HG03066 (cell line): ENCODE measurements around the gene FTO.

ENCODE experiments used
- ATAC-seq: cut with Tn5 transposase; IDR thresholded peaks from one replicate; pipeline ENCODE4 v1.9.1; 2021; ENCODE audit warnings: low read depth; ENCODE audit not compliant: unreplicated experiment

Gene FTO

DNA sequence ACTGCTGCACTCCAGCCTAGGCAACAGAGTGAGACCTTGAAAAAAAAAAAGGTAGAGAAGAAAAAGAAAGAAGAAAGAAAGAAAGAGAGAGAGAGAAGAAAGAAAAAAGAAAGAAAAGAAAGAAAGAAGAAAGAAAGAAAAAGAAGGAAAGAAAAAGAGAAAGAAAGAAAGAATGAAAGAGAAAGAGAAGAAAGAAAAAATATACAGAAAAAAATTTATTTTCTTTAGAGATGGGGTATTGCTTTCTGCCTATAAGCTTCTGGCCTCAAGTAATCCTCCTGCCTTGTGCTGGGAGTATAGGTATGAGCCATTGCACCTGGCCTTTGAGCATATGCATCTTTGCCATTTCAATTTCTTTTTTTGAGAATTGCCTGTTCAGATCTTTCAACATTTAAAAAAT, 425.9 kb downstream of the FTO start:
- ATAC-seq: no peak

DNA sequence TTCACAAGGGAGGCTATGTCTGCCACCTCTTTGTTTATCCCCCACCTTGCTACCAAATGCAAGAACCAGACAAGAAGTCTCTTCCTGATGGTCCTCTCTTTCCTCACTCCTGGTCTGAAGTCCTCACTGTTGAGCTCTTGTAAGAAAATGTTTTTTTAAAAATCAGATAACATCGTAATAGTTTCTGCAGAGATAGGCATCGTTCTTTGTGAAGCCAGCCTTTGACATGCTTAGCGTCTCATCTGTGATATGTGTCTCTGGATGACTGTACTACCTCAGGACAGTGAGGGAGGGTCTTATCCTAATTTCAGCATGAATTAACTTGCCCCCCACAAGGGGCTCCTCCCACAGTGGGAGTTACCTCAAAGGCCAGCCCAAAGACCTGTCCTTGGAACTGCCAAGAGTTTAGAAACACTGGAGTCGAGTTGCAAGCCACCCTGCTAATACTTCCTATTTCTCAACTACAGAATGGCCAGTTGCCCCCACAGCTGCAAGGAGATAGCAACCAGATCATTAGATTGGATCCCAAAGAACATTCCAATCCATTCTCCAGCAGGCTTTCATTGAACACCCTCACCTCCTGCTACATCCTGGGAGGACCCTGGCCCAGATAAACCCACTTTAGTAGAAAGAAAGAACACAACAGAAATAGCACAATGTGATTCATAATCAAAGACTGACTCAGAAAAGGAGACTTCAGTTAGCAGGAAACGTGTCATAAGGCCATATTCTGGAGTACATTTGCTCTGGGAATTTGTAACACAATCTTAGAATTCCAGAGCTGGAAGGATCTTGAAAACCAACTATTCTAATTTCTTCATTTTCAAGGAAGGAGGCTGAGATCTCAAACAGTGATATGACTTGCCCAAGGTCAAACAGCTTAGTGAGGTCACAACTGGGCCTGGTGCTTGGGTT, 431.7 kb downstream of the FTO start:
- ATAC-seq: no peak

DNA sequence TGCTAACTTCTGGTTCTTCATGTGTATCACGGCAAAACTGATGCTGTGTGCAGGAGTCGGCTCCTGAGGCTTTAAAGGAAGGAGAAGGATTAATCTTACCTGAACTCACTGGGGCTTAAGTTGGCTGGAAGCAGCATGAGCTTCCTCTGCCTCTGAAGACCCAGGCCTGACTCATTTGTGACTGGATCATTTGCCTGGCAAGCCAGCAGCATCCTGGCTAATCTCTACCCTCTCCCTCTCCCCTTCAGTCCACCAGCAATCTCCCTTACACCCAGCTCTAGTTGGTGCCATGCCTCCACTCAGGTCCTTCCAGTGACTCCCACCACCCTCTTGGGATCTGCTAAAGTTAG, 432.3 kb downstream of the FTO start:
- no peak for ATAC-seq

DNA sequence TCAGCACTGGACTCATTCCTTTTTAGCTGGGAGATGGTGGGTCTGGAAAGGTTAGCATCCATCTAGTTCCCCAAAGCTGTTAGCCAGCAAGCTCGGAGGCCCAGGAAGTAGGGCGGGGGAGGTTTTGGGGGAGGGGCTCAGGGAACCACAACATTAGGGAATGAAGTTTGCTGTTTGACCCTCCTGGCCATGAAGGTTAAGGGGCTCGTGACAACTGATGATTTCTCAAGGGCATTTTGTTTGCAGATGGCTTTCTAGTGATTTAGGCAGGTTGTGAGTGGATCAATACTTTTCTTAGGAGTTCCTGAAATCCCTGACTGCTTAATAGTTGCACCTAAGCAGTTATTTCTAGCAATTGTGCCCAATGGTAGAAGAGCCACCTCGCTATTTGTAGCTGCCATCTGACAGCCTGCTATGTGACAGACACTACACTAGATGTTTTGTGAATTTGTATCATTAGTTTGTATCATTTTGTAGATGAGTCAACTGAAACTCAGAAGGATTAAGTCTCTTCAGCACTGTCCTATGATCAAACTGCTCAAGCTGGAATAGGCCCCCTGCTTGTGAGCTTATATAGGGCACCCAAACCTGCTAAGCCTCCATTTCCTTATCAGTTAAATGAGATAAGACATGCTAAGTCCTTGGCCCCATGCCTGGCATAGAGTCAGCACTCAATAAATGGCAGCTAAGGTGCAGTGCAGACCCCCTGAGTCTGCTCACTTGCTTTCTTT, 436.3 kb downstream of the FTO start:
- ATAC-seq: no peak

DNA sequence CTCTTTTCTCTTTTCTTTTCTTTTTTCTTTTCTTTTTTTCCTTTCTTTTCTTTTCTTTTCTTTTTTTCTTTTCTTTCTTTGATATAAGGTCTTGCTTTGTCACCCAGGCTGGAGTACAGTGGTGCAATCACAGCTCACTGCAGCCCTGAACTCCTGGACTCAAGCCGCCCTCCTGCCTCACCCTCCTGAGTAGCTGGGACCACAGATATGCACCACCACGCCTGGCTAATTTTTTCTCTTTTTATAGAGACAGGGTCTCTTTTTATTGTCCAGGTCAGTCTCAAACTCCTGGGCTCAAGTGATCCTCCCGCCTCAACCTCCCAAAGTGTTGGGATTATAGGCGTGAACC, 436.8 kb downstream of the FTO start:
- no peak for ATAC-seq

DNA sequence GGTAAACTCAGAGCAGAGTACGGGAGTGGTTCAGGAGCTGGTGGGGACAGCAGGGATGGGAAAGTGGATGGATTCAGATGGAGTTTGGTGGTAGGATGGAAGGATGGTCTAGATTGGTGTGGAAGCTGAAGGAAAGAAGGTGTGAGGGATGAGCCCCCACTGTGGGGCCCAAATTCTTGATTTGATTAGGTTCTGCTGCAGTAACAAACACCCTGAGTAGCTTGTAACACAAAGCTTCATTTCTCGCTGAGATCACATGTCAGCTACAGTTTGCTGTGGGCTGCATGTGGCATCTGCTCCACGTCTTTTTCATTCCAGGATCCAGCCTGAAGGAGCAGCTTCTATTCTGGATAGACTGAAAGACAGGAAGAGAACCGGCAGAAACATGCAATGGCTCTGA, 438.8 kb downstream of the FTO start:
- ATAC-seq: no peak

DNA sequence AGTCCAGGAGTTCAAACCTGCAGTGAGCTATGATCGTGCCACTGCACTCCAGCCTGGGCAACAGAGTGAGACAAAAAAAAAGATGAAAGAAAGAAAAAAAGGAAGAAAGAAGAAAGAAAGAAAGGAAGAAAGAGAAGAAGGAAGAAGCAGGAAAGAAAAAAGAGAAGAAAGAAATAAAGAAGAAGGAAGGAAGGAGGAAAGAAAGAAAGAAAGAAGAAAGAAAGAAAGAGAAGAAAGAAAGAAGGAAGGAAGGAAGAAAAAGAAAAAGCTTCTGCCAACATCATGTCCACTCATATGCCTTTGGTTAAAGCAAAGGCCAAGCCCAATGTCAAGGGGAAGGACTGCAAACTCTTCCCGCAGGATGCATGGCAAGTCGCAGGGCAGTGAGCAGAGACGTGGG, 439.5 kb downstream of the FTO start:
- no peak for ATAC-seq

DNA sequence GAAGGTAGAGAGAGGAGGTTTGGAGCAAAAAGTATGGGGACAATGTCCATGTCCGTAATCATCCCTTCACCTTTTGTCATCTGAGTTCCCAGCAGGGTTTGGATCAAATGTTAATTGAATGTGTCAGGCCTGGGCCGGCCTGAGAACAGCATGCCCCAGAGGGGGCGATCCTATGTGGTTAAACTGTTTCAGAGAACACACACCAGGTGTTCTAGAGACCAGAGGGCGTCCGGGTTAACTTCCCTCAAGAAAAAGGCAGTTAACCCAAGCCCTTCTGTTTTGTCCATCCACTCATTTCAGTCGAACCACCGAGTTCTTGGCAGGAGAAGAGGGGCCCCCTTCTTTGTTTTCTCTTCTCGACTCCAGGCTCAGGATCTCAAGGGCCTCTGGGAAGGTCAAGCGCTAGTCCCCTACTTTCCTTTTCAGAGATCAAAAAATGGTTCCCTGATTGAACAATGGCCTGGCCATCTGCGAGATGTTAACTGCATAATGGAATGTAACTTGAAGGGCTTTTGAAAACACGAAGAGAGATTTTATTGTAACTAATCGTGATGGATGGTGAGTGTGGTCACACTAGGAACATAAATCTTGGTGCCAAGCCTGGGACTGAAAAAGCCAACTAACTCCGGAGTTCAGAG, 440.1 kb downstream of the FTO start:
- no peak for ATAC-seq

DNA sequence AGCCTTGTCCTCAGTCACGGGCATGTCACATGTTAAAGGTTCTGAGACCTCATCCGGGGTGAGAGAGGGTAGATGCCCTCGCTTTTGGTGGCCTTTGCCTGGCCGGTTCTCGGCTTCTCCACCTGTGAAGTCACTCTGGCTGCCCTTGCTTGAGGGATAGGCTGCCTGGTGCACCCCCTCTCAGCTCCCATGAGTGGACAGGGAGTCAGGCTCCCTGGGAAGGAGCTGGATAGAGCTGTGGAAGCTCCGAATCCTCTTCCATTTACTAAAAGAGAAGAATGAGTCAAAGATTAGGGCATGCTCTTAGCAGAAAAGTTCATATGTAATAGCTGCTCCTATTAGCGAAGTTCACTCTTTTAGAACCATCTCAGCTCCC, 440.6 kb downstream of the FTO start:
- no peak for ATAC-seq

DNA sequence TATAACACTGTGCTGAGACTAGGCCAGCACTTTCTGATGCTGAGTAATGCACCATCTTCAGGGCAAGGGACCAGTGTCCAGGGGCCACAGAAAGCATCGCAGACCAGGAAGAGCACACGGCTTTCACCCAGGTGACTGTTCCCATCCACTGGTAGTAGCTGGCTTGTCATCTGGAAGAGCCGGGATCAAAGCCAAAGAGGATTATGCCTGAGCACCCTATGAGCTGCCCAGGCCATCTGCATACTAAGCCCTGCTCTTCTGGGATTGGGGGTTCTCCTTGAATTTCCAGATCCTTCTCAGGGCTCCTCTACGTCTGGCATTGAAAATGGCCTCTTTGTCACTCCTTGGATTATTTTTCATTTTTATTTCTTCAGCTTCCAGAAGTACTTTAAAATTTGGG, 441.9 kb downstream of the FTO start:
- ATAC-seq: no peak

DNA sequence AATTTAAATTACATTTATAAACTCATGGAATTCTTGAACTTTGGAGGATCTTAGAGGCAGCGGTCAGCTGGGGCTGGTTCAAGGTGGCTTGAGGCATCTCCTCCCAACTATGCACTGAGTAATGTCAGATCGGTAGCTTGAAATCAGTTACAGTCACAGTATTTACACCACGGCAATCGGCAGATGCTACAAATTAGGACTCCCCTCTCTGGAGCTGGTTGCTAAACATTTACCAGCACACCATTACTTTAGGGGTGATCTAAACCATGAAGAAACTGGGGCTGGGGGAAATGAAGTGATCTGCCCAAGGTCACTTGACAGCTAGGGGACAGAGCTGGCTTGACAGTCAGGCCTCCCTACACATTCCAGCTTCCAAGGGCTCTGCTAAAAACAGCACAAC, 445.0 kb downstream of the FTO start:
- no peak for ATAC-seq

DNA sequence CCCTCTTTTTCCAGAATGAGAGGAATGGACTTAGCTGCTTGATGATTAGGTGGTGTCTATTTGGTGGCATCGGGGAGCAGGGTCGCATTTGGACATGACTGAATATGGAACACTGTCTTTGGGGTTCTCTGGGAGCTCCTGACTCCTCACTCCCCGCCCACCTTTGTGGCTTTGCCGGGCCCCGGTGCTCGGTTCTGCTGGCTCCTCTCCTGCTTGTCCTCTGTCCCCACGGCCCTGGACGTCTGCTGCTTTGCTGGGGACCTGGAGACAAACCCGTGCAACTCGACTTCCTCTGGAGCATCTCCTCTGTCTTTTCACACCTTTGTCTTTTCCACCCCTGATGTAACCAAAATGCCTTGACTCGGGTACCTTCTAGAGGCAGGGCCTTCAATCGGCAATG, 446.9 kb downstream of the FTO start:
- ATAC-seq: no peak

DNA sequence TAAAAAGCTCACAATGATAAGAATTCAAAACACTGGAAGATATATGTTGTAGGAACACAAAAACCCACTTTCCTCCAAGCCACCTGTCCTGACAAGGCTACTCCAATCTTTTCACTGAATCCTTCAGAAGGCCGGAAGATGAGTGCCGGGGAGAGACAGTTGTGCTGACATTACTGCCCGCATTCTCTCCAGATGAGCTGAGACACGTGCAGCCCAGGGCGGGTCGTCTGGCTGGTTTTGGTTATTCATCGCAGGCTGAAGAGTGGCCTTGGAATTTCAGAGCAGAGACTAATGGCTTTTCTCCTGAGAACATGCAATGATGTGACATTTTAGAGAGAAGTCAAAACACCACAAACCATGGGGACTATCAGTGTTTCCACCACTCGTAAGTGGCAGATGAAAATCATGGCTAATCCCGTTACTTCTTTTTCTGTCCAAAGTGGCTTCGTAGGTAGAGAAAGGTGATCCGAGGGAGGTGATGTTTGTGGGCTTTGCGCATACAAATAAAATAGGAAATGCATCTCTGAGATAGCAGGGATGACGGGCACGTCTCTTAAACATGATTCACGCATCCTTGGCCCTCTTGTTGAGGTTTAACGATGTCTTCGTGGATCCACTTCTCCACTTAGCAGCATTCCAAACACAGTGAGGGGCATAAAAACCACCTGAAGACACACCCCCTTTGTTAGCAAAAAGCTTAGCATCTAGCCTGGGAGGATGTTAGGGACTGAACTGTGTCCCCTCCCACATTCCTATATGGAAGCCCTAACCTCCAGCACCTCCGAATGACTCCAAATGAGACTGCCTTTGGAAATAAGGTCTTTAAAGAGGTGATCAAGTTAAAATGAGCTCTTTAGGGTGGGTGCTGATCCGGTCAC, 448.6 kb downstream of the FTO start:
- ATAC-seq: no peak

DNA sequence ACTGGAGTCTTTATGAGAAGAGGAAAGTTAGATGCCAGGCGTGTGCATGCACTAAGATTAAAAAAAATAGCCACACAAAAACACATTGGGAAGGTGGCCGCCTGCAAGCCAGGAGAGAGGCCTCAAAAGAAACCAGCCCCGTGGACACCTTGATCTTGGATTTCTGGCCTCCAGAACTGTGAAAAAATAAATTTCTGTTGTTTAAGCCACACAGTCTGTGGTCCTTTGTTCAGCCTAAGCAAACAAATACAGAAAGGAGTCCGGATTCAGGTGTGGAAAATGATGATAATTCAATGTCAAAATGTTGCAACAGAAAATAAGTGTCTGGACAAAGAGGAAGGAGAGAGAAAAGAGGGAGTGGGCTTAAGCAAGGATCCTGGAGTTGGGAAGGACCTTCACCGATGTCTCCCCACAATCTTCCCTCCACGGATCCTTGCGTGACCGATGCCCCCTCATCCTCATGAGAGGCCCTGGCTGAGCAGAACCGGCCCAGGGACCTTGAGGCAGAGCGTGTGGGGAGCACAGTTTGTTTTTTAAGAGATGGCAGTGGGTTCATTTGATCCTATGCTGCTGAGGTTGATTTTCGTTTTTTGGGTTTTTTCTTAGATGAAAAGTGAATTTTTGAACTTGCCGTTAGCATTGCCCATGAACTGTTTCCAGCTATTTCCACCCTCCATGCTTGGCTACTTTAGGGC, 449.4 kb downstream of the FTO start:
- no peak for ATAC-seq

DNA sequence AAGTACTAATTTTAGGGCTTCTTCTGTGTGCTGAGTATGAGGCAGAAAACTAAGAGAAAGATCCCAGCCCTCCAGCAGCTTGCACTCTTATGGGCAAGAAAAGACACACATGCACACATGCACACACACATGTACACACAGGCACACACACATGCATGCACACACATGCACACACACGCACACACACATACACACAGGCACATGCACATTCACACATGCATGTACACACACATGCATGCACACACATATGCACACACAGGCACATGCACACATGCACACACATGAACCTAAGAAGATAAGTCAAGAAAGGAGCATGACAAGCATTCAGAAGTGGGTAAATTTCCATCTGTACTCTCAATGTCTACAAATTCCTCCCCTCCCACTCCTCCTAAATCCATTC, 452.4 kb downstream of the FTO start:
- no peak for ATAC-seq

DNA sequence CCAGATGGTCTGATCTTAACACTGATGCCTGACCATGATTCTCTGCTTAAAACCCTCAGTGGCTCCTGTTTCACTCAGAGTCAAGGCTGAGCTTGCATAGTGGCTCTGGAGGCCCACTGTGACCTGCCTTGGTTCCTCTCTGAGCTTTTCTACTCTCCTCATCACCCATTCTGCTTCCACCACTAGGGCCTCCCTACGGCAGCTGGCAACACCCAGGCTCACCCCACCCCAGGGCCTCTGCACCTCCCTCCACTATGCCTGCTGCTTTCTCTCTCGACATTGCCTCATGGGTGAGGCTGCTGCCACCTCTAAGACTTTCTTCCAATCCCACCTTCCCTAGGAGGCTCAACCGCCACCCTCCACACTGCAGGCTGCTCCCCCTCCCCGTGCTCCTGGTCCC, 455.0 kb downstream of the FTO start:
- ATAC-seq: no peak

DNA sequence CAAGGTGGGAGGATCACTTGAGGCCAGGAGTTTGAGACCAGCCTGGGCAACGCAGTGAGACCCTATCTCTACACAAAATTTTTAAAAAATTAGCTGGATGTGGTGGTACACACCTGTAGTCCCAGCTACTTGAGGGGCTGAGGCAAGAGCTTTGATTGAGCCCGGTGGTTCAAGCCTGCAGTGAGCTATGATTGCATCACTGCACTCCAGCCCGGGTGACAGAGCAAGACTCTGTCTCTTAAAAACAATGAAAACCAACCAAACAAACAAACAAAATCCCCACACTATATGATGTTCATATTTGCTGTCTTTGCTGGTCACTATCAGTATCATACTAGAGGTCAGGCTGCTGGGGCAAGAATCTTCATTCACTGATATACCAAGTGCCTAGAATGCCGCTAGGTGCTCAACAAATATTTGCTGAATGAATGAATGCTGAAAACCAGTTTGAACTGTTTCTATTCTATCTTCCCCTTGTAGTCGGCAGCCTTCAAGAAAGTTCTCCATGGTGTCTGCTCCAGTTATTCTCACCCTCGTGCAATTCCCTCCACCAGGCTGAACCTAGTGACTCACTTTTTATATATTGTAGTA, 455.6 kb downstream of the FTO start:
- no peak for ATAC-seq

DNA sequence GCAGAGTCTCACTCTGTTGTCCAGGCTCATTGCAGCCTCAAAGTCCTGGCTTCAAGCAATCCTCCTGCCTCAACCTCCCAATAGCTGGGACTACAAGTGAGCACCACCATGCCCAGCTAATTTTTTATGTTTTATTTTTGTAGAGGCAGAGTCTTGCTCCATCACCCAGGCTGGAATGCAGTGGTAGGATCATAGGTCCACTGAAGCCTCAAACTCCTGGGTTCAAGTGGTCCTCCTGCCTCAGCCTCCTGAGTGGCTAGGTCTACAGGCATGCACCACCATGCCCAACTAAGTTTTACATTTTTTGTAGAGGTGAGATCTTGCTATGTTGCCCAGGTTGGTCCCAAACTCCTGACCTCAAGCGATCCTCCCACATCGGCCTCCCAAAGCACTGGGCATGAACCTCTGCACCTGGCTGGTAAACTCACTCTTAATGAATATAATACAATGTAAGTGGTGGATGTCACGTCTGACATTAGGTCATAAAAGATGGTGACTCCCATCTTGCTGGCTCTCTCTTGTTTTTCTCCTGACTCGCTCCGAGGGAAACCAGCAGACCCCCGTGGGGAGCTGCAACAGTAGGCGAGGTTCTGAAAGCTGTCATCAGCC, 456.4 kb downstream of the FTO start:
- no peak for ATAC-seq
